ENCODE data around the gene SPOCK1.

GRCh38 chr5:137215261-137215660 is 283.9 kb downstream of the SPOCK1 start:
- TF ChIP-seq CTCF (IDR thresholded peaks at IDR 0.05; ENCODE audit: poor library complexity) = no peak
- TF ChIP-seq EZH2 (IDR thresholded peaks at IDR 0.05; ENCODE audit: borderline replicate concordance) = no peak
- no peak for TF ChIP-seq EZH2phosphoT487 (IDR thresholded peaks at IDR 0.05; ENCODE audit: low read depth, severe bottlenecking, unreplicated experiment)

Measured in hepatocyte (in vitro differentiated cells).